Renal cortical epithelial cell (primary cell): ENCODE measurements around the gene ARHGAP35. TPM values are rescaled to one million over a fixed set of nuclear protein-coding genes. Genes with fewer than 3 reads are reported as not detected.
A peak's percentile ranks its signal among the peaks of the same experiment; 100 is the strongest.
"Not testable (repeated sequence)": the region's sequence is repeated elsewhere in the genome, so short reads cannot be mapped to it uniquely, and the experiment has no call there.

ENCODE experiments used
- DNase-seq: peaks from one replicate; pipeline ENCODE4 v3.0.0-alpha.2; 2011; ENCODE audit warnings: low read depth
- total RNA-seq: library from RNA; depleted of rRNA; stranded (reverse); fragments of >200 nt; gene quantifications from 2 replicates; pipeline ENCODE4 v1.2.3, GENCODE V29; 2014

Gene ARHGAP35
- total RNA-seq, 1 donor from 2014 or later, result 104 TPM

- DNase-seq, result no peak
Measured at GRCh38 chr19:46868025-46868802, 7.4 kb downstream of the ARHGAP35 start.

GRCh38 chr19:46871173-46871572 lies 10.4 kb downstream of the ARHGAP35 start:
- DNase-seq, result not testable (repeated sequence)

- no peak for DNase-seq
Measured at GRCh38 chr19:46872967-46873366, 12.2 kb downstream of the ARHGAP35 start.

GRCh38 chr19:46875234-46875633 lies 14.4 kb downstream of the ARHGAP35 start:
- no peak for DNase-seq

GRCh38 chr19:46875657-46876056 lies 14.9 kb downstream of the ARHGAP35 start:
- no peak for DNase-seq

GRCh38 chr19:46878613-46879375 lies 18.0 kb downstream of the ARHGAP35 start:
- DNase-seq, result peak; percentile 89

GRCh38 chr19:46880431-46880830 lies 19.6 kb downstream of the ARHGAP35 start:
- DNase-seq, result no peak

- no peak for DNase-seq
Measured at GRCh38 chr19:46881092-46881491, 20.3 kb downstream of the ARHGAP35 start.

GRCh38 chr19:46882034-46882433 lies 21.2 kb downstream of the ARHGAP35 start:
- no peak for DNase-seq

- DNase-seq, result not testable (repeated sequence)
Measured at GRCh38 chr19:46882751-46883150, 22.0 kb downstream of the ARHGAP35 start.

GRCh38 chr19:46885411-46885810 lies 24.6 kb downstream of the ARHGAP35 start:
- DNase-seq, result peak; percentile 77

- no peak for DNase-seq
Measured at GRCh38 chr19:46886546-46887239, 25.9 kb downstream of the ARHGAP35 start.

GRCh38 chr19:46887240-46887782 lies 26.5 kb downstream of the ARHGAP35 start:
- no peak for DNase-seq

GRCh38 chr19:46890423-46891170 lies 29.8 kb downstream of the ARHGAP35 start:
- DNase-seq, result peak; percentile 91

GRCh38 chr19:46892252-46893179 lies 31.7 kb downstream of the ARHGAP35 start:
- DNase-seq, result no peak

- no peak for DNase-seq
Measured at GRCh38 chr19:46896076-46896794, 35.4 kb downstream of the ARHGAP35 start.

GRCh38 chr19:46898731-46899130 lies 37.9 kb downstream of the ARHGAP35 start:
- no peak for DNase-seq

GRCh38 chr19:46900341-46900740 lies 39.5 kb downstream of the ARHGAP35 start:
- no peak for DNase-seq

GRCh38 chr19:46901701-46902401 lies 41.1 kb downstream of the ARHGAP35 start:
- peak; percentile 75 for DNase-seq
